Uterus (tissue), 2 donors: ENCODE results near the gene SPAG7.

ENCODE experiments used
- CTCF ChIP-seq, 4 experiments: fragments of 200-600 bp in 2 of 4; fragments of 450-650 bp in 2 of 4; sonication (generic) in 2 of 4; IDR thresholded peaks; one replicate each; pipeline ENCODE4 v1.5.1; 2016 to 2019; ENCODE audit warnings: antibody characterized with exemption in 4 of 4, mild to moderate bottlenecking in 2 of 4, moderate library complexity in 1 of 4
- POLR2A ChIP-seq, 2 donors: fragments of 450-650 bp; IDR thresholded peaks; one replicate each; pipeline ENCODE4 v1.6.1; 2016; ENCODE audit warnings: antibody characterized with exemption in 2 of 2, mild to moderate bottlenecking in 1 of 2, moderate library complexity in 1 of 2

GRCh38 chr17:4944163-4944553 is 23.5 kb downstream of the SPAG7 start:
- TF ChIP-seq CTCF (IDR thresholded peaks at IDR 0.05) (no peak), POLR2A (IDR thresholded peaks at IDR 0.05) (no peak)
